Thoracic aorta (tissue), 2 donors: ENCODE measurements around the gene POMGNT2. TPM values are rescaled to one million over a fixed set of nuclear protein-coding genes. Genes with fewer than 3 reads are reported as not detected.

ENCODE experiments used
- ATAC-seq: fragments of 150-250 bp; one replicate; pipeline ENCODE4 v1.8.0; 2017; ENCODE audit warnings: low read depth; ENCODE audit not compliant: insufficient number of reproducible peaks, low FRiP score
- DNase-seq: peaks from one replicate; pipeline ENCODE4 v3.0.0-alpha.2; 2020; ENCODE audit warnings: low spot score
- H3K27ac ChIP-seq, 2 donors: fragments of 200-600 bp; sonication (generic); 1 replicate in 1 of 2; 2 replicates in 1 of 2; pipeline ENCODE4 v1.5.1; 2016; ENCODE audit warnings: mild to moderate bottlenecking in 2 of 2, moderate library complexity in 2 of 2
- H3K27me3 ChIP-seq: fragments of 200-600 bp; sonication (generic); replicated peaks from 2 replicates; pipeline ENCODE4 v1.6.0; 2016; ENCODE audit warnings: mild to moderate bottlenecking; ENCODE audit not compliant: insufficient read depth
- H3K36me3 ChIP-seq: fragments of 200-600 bp; sonication (generic); one replicate; pipeline ENCODE4 v1.5.1; 2016
- H3K4me1 ChIP-seq, 2 donors: fragments of 200-600 bp; sonication (generic); 1 replicate in 1 of 2; 2 replicates in 1 of 2; pipeline versions ENCODE4 v1.5.1 to v1.6.0; 2016; ENCODE audit warnings: low read depth in 2 of 2, mild to moderate bottlenecking in 1 of 2; ENCODE audit not compliant: control insufficient read depth in 1 of 2
- H3K4me3 ChIP-seq: fragments of 200-600 bp; sonication (generic); 2 replicates; pipeline ENCODE4 v1.5.1; 2016; ENCODE audit warnings: mild to moderate bottlenecking
- H3K9me3 ChIP-seq: fragments of 200-600 bp; sonication (generic); 2 replicates; pipeline ENCODE4 v1.5.1; 2016
- total RNA-seq, 2 donors: library from RNA; depleted of rRNA; stranded (reverse); fragments of >200 nt; gene quantifications; one replicate each; pipeline versions ENCODE4 v1.1.0 to v1.2.3, GENCODE V29; 2016
- TF ChIP-seq, protein P1 (sequence below): fragments of 200-600 bp; sonication (generic); IDR thresholded peaks from one replicate; pipeline ENCODE4 v1.5.1; 2019; ENCODE audit warnings: antibody characterized with exemption

Gene POMGNT2
- total RNA-seq, 2 donors from 2014 or later = 8.6 to 21.7 TPM

- peaks cover 0 to 16% of the 10 kb centered on the region in 2 donors for H3K4me1 ChIP-seq
- DNase-seq = no peak
- TF ChIP-seq, protein P1, sequence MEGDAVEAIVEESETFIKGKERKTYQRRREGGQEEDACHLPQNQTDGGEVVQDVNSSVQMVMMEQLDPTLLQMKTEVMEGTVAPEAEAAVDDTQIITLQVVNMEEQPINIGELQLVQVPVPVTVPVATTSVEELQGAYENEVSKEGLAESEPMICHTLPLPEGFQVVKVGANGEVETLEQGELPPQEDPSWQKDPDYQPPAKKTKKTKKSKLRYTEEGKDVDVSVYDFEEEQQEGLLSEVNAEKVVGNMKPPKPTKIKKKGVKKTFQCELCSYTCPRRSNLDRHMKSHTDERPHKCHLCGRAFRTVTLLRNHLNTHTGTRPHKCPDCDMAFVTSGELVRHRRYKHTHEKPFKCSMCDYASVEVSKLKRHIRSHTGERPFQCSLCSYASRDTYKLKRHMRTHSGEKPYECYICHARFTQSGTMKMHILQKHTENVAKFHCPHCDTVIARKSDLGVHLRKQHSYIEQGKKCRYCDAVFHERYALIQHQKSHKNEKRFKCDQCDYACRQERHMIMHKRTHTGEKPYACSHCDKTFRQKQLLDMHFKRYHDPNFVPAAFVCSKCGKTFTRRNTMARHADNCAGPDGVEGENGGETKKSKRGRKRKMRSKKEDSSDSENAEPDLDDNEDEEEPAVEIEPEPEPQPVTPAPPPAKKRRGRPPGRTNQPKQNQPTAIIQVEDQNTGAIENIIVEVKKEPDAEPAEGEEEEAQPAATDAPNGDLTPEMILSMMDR = no peak
- H3K27ac ChIP-seq = no peak overlapping the region
- H3K4me3 ChIP-seq = no peak overlapping the region
- no peak for ATAC-seq
- no peaks in the 10 kb centered on the region for H3K27me3 ChIP-seq
- no peaks in the 10 kb centered on the region for H3K9me3 ChIP-seq
- no peaks in the 10 kb centered on the region for H3K36me3 ChIP-seq
Measured at GRCh38 chr3:43102773-43103480, 3.0 kb downstream of the POMGNT2 start.

DNA sequence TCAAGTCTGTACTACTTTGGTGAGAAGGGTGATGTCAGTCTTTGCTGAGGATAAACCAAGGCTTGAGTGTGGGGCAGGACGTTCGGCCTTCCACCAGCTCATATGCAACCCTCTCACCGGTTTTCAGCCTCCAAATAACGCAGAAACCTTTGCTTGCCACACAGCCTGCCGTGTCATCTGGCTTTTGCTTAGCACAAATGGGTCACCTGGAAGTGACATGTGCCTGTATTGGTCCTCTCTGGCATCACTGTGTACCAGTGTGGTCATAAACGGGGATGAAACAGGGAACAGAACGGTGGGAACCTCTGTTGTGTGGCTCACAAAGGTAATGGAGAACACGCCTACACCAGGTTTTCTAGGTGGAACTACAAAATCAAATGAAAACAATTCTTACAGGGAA, 7.1 kb downstream of the POMGNT2 start:
- Histone ChIP-seq H3K27me3 (no peaks in the 10 kb centered on the region), H3K36me3 (no peaks in the 10 kb centered on the region), H3K27ac (no peak overlapping the region), H3K9me3 (no peaks in the 10 kb centered on the region), H3K4me1 (no peaks in the 10 kb centered on the region), H3K4me3 (no peak overlapping the region)
- ATAC-seq (no peak), DNase-seq (no peak)
- TF ChIP-seq, protein P1 = no peak

GRCh38 chr3:43097400-43098080, 8.3 kb downstream of the POMGNT2 start:
- Histone ChIP-seq H3K27ac (no peak overlapping the region), H3K4me3 (no peak overlapping the region), H3K9me3 (no peaks in the 10 kb centered on the region), H3K27me3 (no peaks in the 10 kb centered on the region), H3K4me1 (no peaks in the 10 kb centered on the region), H3K36me3 (no peaks in the 10 kb centered on the region)
- no peak for ATAC-seq
- TF ChIP-seq, protein P1 = no peak
- no peak for DNase-seq

DNA sequence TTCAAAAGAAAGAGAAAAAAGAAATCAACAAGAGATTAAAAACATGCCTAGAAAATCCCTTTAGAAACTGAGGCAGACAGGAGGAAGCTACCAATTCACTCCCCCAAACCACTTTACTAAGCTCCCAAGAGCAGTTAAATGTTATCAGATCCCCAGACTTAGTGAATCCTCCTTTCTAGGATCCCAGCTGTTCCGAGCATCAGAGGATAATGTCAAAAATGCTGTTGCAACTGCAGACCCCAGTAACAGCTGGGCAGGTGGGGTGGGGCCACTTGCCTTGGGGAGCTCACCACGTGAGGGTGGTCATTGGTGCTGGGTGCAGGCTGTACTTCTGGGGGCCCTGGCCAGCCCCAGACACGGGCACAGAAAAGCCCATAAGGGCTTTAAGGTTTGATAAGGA, 9.1 kb downstream of the POMGNT2 start:
- Histone ChIP-seq H3K4me1 (no peaks in the 10 kb centered on the region), H3K27ac (no peak overlapping the region), H3K9me3 (no peaks in the 10 kb centered on the region), H3K4me3 (no peak overlapping the region), H3K27me3 (no peaks in the 10 kb centered on the region), H3K36me3 (no peaks in the 10 kb centered on the region)
- TF ChIP-seq, protein P1 = no peak
- ATAC-seq (no peak), DNase-seq (no peak)

- no peak for DNase-seq
- H3K36me3 ChIP-seq = no peaks in the 10 kb centered on the region
- no peak overlapping the region for H3K4me3 ChIP-seq
- H3K4me1 ChIP-seq = no peaks in the 10 kb centered on the region
- no peak overlapping the region for H3K27ac ChIP-seq
- ATAC-seq = no peak
- TF ChIP-seq, protein P1 = no peak
- no peaks in the 10 kb centered on the region for H3K27me3 ChIP-seq
- no peaks in the 10 kb centered on the region for H3K9me3 ChIP-seq
Measured at GRCh38 chr3:43095370-43095769, 10.5 kb downstream of the POMGNT2 start.
